ENCODE measurements around the gene RTP2.

RTP2 gene

DNA sequence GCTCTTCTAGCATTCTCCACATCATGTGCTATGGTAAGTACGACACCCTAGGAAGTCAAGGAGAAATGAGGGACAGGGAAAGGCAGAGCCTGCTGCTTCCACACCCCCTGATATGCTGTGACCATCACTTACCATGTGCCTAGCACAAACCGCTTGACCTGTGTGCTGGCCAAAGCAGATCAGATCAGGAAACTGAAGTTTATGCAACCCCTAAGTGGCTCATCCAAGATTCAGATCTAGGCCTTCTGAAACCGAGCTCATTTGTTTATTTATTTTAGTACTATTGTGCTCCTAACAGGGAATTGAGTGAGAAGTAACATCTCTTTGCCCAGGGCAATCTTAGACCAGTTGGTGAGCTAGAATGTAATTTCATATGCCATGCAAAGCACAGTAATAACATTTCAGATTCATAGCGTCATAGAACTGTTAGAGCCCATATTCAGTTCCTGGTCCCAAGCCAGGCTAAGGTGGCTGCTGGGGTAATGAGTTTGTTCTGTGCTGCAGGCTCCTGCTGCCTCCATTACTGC lies at the start of gene RTP2:
RTP2 (minus strand) TSS at position 51 of the 527 bp plus-strand sequence. CDS start 429 bp downstream, outside the sequence.
- DNase-seq (ENCODE audit: low read depth, low spot score) = no peak
- H3K27ac ChIP-seq = no peak within 1 kb of the TSS

- DNase-seq (ENCODE audit: low read depth, low spot score) = no peak
- peak overlapping the region; percentile 21 for H3K27ac ChIP-seq
Measured at GRCh38 chr3:187750513-187751123, 48.3 kb upstream of the RTP2 start.

DNA sequence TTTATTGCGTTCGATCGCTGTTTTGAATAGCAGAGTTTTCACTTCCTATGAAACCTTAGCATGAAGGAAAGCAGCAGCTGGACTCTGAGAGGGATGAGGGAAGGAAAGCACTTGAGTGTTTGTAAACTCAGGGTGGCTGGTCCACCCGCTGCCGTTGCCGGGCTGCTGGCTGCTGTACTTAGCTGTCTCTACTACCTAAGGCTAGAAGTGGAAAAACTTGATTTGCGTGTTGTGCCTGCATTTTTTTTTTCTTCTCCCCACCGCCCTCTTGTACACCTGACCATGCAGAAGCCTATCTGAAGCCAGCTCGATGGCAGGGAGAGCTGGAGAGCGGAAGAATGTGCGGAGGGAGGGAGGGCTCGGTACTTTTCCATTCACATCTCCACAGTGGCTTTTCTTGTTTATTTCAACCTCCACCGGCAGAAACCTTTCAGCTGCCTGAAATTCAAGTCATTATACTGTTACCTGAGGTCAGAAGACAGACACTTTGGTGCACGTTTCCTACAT lies 47.7 kb upstream of the RTP2 start:
- DNase-seq (ENCODE audit: low read depth, low spot score) = peak; percentile 77
- peak overlapping the region; percentile 21 for H3K27ac ChIP-seq

- DNase-seq (ENCODE audit: low read depth, low spot score) = no peak
- H3K27ac ChIP-seq = no peak overlapping the region
Measured at GRCh38 chr3:187748050-187748481, 45.7 kb upstream of the RTP2 start.

- no peak for DNase-seq (ENCODE audit: low read depth, low spot score)
- no peak overlapping the region for H3K27ac ChIP-seq
Measured at GRCh38 chr3:187747506-187747905, 45.1 kb upstream of the RTP2 start.

- H3K27ac ChIP-seq = peak overlapping the region; percentile 89
- no peak for DNase-seq (ENCODE audit: low read depth, low spot score)
Measured at GRCh38 chr3:187746442-187747281, 44.3 kb upstream of the RTP2 start.

DNA sequence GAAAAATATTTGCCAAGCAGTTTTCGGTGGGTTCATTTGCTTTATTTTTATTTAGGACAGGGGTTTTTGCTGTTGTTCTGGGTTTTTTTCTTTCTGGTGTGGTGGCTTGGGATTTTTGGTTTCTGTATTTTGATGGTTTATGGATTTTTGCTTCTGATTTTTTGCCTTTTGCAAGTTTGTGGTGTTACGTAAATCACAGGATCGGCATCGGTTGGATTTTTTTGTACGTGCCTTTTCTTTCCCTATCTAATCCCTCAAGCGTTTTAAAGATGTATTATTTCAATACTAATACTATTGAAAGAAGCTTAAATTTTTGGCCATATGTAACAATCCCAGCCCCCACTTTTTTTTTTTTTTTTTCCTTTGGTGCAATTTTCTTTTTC lies 43.7 kb upstream of the RTP2 start:
- DNase-seq (ENCODE audit: low read depth, low spot score) = no peak
- peak overlapping the region; percentile 89 for H3K27ac ChIP-seq

DNA sequence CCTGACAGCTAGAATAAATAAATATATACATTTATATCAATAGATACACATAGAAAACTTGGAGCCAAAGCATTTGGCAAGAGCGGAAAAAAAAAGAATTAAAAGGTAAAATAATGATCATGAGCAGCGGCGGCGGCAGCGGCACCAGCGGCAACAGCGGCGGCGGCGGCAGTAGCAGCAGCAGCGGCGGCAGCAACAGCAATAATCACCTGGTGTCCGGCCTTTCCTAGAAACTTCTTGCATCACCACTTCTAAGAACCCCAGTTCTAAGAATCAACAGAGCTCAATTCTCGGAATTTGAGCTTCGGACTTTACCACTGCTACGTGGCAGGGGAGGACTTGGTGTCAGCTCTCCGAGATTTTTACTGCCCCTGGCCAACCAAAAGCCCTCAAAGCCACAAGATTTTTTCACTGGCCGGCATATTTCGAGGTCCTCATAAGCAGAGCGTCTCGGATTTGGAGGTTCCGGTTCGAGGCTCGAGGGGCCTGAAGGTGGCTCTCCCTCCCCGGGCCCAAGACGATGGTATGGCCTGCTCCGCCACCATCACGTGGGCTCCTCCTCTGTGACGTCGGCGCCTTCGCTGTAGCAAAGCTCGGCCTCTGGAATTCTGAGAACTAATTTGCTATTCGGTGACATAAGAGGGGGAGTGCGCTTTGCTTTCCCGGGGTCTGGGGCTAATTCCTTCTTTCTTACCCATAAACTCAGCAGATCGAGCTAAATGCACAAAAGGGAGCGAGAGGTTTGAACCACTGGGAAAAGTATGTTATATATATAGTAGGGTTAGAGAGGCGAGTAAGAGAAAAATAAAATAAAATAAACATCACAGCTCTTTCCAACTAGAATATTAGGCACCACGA lies 43.1 kb upstream of the RTP2 start, which contains the start of gene BCL6:
BCL6 (minus strand) TSS at position 268 of the 858 bp plus-strand sequence. CDS start 11,775 bp downstream, outside the sequence.
- peak; percentile 92 for DNase-seq (ENCODE audit: low read depth, low spot score)
- peak within 1 kb of the TSS; percentile 89 for H3K27ac ChIP-seq

DNA sequence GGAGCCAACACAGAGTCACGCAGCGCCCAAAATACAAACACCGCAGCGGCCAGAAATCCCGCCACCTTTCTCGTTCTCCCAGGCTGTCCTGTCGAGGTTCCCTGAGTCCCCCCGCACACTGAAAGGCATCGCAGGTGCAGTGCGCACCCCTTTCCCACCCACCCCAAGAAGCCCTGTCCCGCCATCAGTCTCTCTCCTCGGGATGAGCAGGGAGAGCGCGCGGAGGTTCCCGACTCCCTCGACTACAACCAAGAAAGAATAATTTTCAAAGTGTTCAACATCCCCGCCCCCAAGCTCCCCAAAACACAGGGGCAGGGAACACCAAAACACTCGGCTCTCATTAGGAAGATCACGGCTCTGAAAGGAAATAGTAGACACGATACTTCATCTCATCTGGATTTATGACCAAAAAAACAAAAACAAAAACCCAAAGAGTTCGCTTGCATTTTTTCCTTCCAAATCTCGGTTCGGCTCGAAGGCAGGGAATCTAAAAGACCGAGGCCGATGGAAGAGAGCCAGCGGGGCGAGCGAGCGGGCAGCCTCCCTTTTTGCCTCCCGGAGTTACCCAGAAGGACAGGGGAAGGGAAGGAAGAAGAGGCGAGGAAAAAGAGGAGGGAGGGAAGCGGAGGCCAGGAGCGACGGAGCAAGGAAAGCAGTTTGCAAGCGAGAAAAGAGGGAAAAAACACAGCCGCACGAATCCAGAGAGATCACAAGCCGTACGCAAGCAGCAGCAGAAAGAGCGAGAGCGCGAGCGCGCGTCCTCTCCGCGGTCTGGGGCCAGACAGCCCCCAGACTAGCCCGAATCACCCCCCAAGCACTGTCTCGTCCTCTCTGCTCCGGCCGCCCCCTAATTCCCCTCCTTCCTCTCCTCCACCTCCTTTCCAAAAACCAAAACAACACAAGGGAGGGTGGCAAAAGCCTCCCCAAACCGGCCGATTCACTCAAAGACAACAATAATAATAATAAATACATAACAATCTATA lies 42.1 kb upstream of the RTP2 start:
- DNase-seq (ENCODE audit: low read depth, low spot score) = no peak
- H3K27ac ChIP-seq = peak overlapping the region; percentile 89

GRCh38 chr3:187743195-187744141 lies 41.1 kb upstream of the RTP2 start:
- DNase-seq (ENCODE audit: low read depth, low spot score) = no peak

DNA sequence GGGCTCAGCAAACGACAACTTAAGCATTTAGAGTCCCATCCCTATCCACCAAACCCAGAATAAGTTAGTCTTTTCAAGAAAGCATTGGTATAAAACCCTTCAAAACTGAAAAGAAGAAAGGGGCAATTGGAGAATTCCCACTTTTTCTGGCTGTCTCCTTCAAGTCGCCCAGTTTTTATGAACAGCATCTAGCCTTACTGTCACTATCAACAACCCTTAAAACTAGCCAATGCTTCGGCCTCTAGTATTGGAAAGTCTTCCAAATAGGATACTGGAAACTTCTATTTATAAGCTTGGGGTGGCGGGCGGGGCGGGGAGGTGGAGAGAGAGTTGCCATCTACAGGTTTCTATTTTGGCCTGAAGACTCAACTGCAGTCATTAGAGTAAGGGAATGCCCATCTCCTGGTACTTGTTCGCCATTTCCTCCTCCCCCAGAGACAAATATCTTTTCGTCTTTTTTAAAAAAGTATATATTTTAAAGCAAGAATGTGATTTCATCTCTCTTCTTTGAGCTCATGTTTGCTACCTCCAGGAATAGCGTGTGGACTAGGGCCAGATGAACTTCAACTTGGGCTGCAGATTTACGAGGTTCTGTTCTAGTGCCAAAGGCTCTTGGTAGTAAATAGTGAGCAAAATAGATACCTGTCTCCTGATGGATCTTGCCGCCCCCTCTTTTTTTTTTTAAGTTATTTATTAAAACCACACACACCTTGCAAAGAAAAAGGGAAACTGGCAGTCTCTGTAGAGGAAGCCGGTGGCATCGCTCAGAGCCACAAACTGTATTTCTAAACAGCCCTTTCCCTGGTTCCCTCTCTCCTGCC lies 40.2 kb upstream of the RTP2 start:
- DNase-seq (ENCODE audit: low read depth, low spot score) = no peak
- H3K27ac ChIP-seq = peak overlapping the region; percentile 89

More at GRCh38 chr3:187743195-187744141, 41.1 kb upstream of the RTP2 start:
- peak overlapping the region; percentile 89 for H3K27ac ChIP-seq

DNA sequence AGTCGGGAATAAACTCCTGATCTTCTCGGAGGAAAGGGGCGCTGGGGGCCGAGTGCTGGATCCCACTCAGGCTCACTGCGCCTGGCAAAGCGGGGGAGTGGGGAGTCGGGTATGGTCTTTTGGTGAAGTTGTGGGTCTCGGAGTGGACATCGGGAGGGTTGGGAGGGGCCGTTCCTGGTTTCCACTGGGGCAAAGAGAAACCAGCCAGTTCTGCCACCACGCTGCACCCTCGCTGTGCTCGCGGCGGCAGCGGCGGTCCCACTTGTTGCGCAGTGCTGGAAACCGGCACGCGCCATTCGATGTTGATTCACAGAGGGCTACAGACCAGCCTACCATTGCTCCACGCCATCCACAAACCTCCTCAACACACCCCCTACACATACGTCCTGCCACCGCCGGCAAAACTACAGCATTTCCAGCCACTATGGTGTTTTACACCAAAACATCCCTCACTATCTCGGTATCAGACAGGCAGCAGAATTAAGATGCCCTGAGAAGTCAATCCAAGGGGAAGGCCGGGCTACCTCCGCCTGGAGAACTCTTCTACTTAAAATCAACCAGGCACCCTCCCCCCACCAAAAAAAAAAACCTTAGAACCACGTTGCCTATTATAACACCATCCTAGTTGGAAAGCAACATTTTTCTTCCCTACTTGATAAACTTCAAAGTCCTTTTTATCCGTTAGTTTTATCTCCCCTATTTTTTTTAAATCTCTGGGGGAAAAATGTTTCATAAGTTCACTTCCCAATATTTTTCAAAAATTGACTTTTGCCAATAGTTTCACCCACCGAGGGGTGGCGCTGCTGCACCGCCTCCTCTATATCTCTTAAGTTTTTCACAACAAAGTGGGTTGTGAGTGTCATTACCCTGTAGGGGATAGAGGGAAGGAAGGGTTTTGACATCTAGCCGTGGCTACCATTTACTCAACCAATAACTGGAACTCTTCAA lies 39.3 kb upstream of the RTP2 start:
- no peak for DNase-seq (ENCODE audit: low read depth, low spot score)

GRCh38 chr3:187740421-187741399 lies 38.4 kb upstream of the RTP2 start:
- no peak for DNase-seq (ENCODE audit: low read depth, low spot score)
- H3K27ac ChIP-seq = peak overlapping the region; percentile 89

More for the DNA sequence above, 39.3 kb upstream of the RTP2 start:
- peak overlapping the region; percentile 89 for H3K27ac ChIP-seq

GRCh38 chr3:187739561-187740332 lies 37.4 kb upstream of the RTP2 start:
- DNase-seq (ENCODE audit: low read depth, low spot score) = no peak
- H3K27ac ChIP-seq = peak overlapping the region; percentile 89

Measured in epithelial cell of prostate (primary cell).